ENCODE results near the gene RASAL2.
A peak's percentile ranks its signal among the peaks of the same experiment; 100 is the strongest.
"Not testable (repeated sequence)": the region's sequence is repeated elsewhere in the genome, so short reads cannot be mapped to it uniquely, and the experiment has no call there.

Gene RASAL2

GRCh38 chr1:178166429-178167024 is 72.6 kb downstream of the RASAL2 start:
- DNase-seq: no peak

DNA sequence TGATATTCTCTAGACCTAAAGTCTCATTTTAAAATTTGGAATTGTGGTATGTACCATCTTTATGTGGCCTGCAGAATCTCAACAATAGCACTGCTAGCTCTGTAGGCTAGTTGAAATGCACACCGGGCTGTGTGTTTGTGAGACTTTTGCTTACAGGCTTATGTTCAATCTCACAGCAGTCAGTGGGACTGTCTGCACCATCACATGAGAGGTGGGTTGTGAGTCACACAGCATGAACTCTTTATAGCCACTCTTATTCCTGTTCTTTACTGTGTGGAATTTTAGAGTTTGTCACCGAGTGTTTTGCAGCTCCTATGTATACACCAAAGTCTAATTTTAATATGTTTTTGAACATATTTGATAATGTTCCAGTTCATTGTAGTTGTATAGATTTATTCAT is 74.6 kb downstream of the RASAL2 start:
- DNase-seq: peak; percentile 33

GRCh38 chr1:178169649-178170048 is 75.7 kb downstream of the RASAL2 start:
- DNase-seq: no peak

DNA sequence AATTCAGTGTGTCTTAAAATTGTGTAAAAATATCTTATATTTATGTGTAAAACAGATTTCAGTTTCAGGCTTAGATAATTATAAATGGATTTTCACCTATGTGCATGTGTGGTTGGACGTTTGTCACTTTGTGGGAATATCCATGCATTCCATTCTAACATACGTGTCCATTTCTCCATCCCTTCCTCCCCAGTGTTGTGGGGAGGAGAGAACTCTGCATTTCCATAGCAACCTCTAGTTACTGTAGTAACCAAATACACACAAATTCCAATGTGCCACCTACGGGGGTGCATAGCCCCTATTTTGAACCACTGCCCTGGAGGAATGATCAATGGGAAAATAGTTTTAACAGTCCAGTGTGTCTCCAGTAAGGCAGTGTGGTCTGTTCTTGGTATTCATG is 79.0 kb downstream of the RASAL2 start:
- DNase-seq: peak; percentile 72

DNA sequence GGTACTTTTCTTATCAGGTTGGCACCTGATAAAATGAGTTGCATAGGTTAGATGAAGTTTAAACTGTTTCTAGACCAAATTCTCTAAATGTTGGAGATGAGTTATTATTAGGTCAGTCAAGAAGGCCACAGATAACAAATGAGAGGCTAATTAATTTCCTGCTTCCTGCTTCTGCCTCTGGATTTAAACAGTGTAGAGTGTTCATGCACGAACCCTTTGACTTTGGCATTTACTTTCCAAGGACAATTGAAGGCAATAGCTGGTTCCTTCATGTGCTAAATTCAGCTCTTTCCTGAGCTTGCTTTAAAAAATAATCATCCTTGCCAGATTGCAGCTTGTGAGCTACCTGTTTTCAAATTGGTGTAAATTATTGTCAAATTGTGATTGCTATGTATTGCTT is 80.6 kb downstream of the RASAL2 start:
- DNase-seq: no peak

GRCh38 chr1:178180405-178180804 is 86.5 kb downstream of the RASAL2 start:
- no peak for DNase-seq

DNA sequence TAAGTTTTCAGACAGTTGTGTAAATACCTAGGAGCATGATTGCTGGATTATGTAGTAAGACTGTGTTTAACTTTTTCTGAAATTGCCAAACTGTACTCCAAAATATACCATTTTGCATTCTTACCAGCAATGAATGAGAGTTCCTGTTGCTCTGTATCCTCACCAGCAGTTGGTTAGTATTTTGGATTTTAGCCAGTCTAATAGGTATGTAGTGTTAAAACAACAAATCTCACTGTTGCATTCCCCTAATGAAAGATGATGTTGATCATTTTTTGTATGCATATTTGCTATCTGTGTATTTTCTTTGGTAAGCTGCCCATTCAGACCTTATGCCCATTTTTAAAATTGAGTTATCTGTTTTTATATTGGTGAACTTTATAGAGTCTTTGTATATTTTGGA is 89.9 kb downstream of the RASAL2 start:
- DNase-seq: peak; percentile 23

GRCh38 chr1:178188306-178188705 is 94.4 kb downstream of the RASAL2 start:
- no peak for DNase-seq

DNA sequence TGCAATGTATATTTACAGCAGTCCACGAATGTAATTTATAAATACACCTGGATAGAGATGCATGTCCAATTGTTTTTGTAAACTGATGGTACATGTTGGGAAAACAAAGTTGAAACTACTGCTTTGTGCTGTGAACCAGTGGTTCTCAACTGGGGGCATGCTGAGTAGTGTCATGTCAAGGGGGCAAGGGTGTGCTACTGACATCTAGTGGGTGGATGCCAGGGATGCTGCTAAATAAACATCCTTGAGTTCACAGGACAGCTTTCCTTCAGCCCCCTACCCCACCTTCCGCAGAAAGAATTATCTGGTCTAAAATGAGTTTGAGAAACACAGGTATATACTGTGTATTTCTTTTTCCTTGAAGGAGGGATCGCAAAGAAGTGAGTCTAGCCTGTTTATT is 95.9 kb downstream of the RASAL2 start:
- DNase-seq: peak; percentile 44

DNA sequence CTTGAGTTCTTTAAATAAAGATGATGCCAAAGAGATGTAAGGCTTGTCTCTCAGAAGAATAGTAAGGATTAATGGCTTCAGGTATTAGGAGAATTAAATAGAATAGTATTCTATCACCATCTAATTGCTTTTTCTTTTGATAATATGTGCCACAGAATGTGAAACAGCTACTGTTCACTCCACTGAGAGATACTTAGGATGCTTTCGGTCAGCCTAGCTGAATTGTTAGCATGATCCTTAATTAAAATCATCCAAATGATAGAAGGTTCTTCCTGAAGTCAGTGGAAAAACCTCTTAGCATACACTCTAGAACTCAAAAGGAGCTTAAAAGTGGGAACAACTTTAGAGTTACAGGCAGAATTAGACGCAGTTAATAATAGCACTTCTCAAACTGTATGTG is 97.0 kb downstream of the RASAL2 start:
- DNase-seq: no peak

DNA sequence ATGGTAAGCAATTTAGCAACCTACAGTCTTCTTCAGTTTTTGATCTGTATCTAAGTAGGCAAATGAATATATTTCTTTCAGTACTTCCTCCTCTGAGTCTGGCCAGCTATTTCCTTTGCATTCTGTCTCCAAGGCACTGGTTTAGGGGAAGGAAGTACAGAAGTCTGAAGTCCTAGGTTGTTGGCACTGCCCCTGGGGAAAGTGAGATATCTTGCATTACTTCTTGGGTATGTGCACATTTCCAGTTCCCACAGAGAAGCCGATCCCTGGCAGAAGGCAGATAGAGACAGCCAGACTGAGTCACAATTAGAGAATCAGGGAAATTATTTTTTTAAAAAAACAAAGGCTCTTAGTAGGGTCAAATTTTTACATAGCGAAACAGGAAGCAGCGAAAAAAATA is 98.8 kb downstream of the RASAL2 start:
- DNase-seq: peak; percentile 76

DNA sequence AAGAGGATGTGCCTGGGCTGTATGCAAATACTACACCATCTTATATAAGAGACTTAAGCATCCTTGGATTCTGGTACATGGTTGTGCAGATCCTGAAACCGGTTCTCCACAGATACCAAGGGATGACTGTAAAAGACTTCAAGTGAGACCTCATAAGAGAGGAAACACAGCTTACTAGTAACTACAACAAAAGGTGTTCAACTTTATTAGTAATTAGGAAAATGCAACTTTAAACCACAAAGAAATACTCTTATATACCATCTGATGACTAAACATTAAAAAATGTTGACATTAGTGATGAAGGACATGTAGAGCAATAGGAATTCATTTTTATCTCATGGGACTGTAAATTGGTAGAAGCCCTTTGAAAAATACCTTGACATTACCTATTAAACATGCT is 102.7 kb downstream of the RASAL2 start:
- peak; percentile 15 for DNase-seq

DNA sequence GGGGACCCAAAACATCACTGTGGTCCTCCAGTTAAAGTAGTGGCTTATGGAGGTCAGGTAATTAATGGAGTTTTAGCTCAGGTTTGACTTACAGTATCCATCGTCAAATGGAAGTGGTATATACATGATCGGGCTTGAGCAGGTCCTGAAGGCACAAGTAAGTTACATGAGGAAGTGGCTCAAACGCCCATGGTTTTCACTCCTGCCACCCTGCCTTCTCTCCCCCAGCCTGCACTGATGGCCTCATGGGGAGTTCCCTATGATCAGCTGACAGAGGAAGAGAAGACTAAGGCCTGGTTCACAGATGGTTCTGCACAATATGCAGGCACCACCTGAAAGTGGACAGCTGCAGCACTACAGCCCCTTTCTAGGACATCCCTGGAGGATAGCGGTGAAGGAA is 108.2 kb downstream of the RASAL2 start:
- not testable (repeated sequence) for DNase-seq

GRCh38 chr1:178202546-178202945 is 108.6 kb downstream of the RASAL2 start:
- DNase-seq: not testable (repeated sequence)

- not testable (repeated sequence) for DNase-seq
Observed at GRCh38 chr1:178208269-178208856, 114.5 kb downstream of the RASAL2 start.

DNA sequence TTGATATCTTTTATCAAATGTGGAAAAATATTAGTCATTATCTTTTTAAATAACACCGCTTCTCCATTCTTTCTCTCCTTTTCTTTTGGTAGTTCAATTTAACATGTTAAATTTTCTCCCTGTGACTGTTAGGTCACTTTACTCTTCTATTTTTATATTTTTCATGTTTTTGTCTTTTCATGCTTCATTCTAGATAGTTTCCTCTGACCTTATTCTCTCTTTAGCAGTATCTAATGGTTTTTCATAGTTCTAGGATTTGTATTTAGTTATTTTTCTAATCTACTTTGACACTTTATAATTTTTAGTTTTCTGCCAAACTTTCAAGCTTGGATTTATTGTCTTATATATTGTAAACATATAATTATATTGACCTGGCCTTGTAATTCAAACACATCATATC is 116.0 kb downstream of the RASAL2 start:
- no peak for DNase-seq

DNA sequence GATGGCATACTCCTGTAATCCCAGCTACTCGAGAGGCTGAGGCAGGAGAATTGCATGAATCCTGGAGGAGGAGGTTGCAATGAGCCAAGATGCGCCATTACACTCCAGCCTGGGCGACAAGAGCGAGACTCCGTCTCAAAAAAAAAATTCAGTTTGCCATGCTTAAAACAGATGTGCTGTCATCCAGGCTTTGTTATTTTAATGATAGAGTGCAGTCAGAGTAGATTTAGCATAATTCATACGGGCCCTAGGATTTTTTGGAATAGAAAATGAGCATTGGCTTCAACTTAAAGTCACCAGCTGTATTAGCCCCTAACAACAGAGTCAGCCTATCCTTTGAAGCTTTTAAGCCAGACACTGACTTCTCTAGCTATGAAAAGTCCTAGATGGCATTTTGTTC is 124.6 kb downstream of the RASAL2 start:
- no peak for DNase-seq

- peak; percentile 31 for DNase-seq
Observed at GRCh38 chr1:178220094-178220493, 126.2 kb downstream of the RASAL2 start.

GRCh38 chr1:178223289-178223688 is 129.4 kb downstream of the RASAL2 start:
- no peak for DNase-seq

- no peak for DNase-seq
Observed at GRCh38 chr1:178224358-178224757, 130.5 kb downstream of the RASAL2 start.

DNA sequence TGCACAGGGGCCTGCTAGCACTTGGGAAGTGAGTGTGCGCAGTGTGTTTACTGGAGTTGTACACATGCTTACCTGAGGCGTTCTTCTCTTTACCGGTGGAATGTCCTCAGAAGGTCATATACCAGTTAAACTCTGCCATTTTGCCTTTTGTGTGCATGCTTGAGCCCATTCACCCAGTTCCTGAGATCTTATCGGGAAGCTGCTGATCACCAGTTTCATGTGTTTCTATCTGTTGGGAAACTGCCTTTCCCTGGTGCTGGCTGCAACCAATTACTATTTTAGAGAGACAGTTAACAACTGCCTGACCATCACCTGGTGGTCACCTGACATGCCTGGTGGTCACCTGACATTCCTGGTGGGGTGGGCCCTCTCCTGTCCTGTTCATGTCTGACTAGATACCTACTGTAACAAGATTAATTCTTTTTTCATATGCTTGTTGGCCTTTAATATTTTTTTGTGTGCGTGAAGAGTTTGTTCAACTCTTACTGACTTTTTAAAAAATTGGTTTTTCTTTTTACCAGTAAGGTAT is 137.0 kb downstream of the RASAL2 start:
- no peak for DNase-seq

- DNase-seq: peak; percentile 22
Observed at GRCh38 chr1:178232108-178232507, 138.2 kb downstream of the RASAL2 start.

- DNase-seq: peak; percentile 64
Observed at GRCh38 chr1:178232949-178233348, 139.0 kb downstream of the RASAL2 start.

DNA sequence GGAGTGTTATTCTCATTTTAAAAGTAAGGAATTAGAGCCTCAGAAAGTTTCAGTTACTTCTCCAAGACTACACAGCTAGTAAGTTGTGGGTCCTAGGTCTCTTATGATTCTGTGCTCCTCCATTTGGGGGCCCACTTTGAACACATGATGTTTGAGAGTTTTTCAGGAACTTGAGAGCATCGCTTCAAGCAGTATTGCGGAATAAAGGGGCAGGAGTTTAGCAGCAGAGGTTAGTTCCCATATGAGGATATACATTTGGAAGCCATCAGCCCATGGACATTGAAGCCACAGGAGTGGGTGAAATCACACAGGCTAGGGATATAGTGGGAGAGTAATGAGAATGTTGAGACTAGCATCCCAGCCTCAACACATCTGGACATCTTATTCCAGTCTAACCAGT is 143.2 kb downstream of the RASAL2 start:
- DNase-seq: no peak
